SK-N-MC (cell line): ENCODE data around the gene AK1.

Experiments used
- DNase-seq: peaks from one replicate; pipeline ENCODE4 v3.0.0-alpha.2; 2011; ENCODE audit warnings: low read depth, low spot score
- H3K27ac ChIP-seq: fragments of 200-600 bp; sonication (generic); 2 replicates; pipeline ENCODE4 v1.5.1; 2016; ENCODE audit warnings: mixed run types
- H3K36me3 ChIP-seq: fragments of 200-600 bp; sonication (generic); 2 replicates; pipeline ENCODE4 v1.6.1; 2017; ENCODE audit warnings: antibody characterized with exemption, low read length, mixed read lengths; ENCODE audit not compliant: insufficient read depth
- H3K4me3 ChIP-seq: fragments of 200-600 bp; sonication (generic); 2 replicates; pipeline ENCODE4 v1.5.1; 2016
- H3K9ac ChIP-seq: fragments of 200-600 bp; sonication (generic); 2 replicates; pipeline ENCODE4 v1.8.0; 2017; ENCODE audit warnings: mixed run types, mixed read lengths; ENCODE audit not compliant: insufficient read length
- H3K9me3 ChIP-seq: fragments of 200-600 bp; sonication (generic); 2 replicates; pipeline ENCODE4 v1.6.1; 2017; ENCODE audit warnings: low read depth, mild to moderate bottlenecking, antibody characterized with exemption, low read length, moderate library complexity, mixed read lengths
- EZH2 ChIP-seq: fragments of 200-600 bp; sonication (generic); IDR thresholded peaks from one replicate; pipeline ENCODE4 v1.6.1; 2017; ENCODE audit warnings: antibody characterized with exemption
- FOXP2 ChIP-seq: optimal IDR thresholded peaks from 2 replicates; pipeline ENCODE3; 2011; ENCODE audit warnings: mild to moderate bottlenecking, moderate library complexity; ENCODE audit not compliant: insufficient read depth; ENCODE audit errors: extremely low read length, control extremely low read depth
- POLR2AphosphoS5 ChIP-seq: IDR thresholded peaks from 2 replicates; pipeline ENCODE4 v1.6.1; 2012; ENCODE audit warnings: mild to moderate bottlenecking, low read depth, low read length, borderline replicate concordance

AK1 gene

GRCh38 chr9:127912882-127913281, 35.4 kb upstream of the AK1 start:
- Histone ChIP-seq H3K27ac (no peak overlapping the region), H3K4me3 (no peak overlapping the region), H3K36me3 (no peaks in the 10 kb centered on the region), H3K9me3 (no peaks in the 10 kb centered on the region), H3K9ac (no peak overlapping the region)
- DNase-seq, result no peak
- TF ChIP-seq FOXP2 (no peak), POLR2AphosphoS5 (no peak), EZH2 (no peak)

- no peak for TF ChIP-seq FOXP2
- no peak for TF ChIP-seq EZH2
- TF ChIP-seq POLR2AphosphoS5, result no peak
- H3K36me3 ChIP-seq, result no peaks in the 10 kb centered on the region
- no peak overlapping the region for H3K9ac ChIP-seq
- no peak for DNase-seq
- H3K4me3 ChIP-seq, result no peak overlapping the region
- H3K27ac ChIP-seq, result no peak overlapping the region
- no peaks in the 10 kb centered on the region for H3K9me3 ChIP-seq
Observed at GRCh38 chr9:127912296-127912695, 34.8 kb upstream of the AK1 start.

GRCh38 chr9:127910613-127911205, 33.2 kb upstream of the AK1 start:
- Histone ChIP-seq H3K4me3 (no peak overlapping the region), H3K9me3 (no peaks in the 10 kb centered on the region), H3K9ac (no peak overlapping the region), H3K36me3 (no peaks in the 10 kb centered on the region), H3K27ac (no peak overlapping the region)
- no peak for TF ChIP-seq FOXP2
- DNase-seq, result no peak

- Histone ChIP-seq H3K36me3 (no peaks in the 10 kb centered on the region), H3K27ac (no peak overlapping the region), H3K4me3 (no peak overlapping the region), H3K9me3 (no peaks in the 10 kb centered on the region), H3K9ac (no peak overlapping the region)
- TF ChIP-seq POLR2AphosphoS5 (no peak), EZH2 (no peak), FOXP2 (no peak)
- no peak for DNase-seq
Observed at GRCh38 chr9:127909839-127910273, 32.4 kb upstream of the AK1 start.

DNA sequence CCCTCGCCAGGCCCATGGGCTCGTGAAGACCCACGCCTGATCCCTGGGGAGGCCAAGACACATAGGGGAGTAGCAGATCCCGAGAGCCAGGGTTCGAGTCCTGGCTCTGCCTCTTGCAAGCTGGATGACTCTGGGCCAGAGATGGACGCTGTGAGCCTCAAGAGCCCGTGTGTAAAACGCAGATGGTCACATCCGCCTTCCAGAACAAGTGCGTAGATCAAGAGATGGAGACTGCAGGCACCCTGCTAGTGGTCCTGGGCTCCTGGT, 31.1 kb upstream of the AK1 start:
- H3K36me3 ChIP-seq, result no peaks in the 10 kb centered on the region
- no peak for DNase-seq
- H3K27ac ChIP-seq, result no peak overlapping the region
- no peaks in the 10 kb centered on the region for H3K9me3 ChIP-seq
- no peak overlapping the region for H3K4me3 ChIP-seq
- no peak overlapping the region for H3K9ac ChIP-seq
- TF ChIP-seq FOXP2 (no peak), EZH2 (no peak), POLR2AphosphoS5 (no peak)

- TF ChIP-seq EZH2 (no peak), POLR2AphosphoS5 (no peak), FOXP2 (no peak)
- no peak overlapping the region for H3K27ac ChIP-seq
- H3K4me3 ChIP-seq, result no peak overlapping the region
- H3K36me3 ChIP-seq, result no peaks in the 10 kb centered on the region
- H3K9me3 ChIP-seq, result no peaks in the 10 kb centered on the region
- no peak for DNase-seq
- H3K9ac ChIP-seq, result no peak overlapping the region
Observed at GRCh38 chr9:127907867-127908659, 30.6 kb upstream of the AK1 start.

- no peak for DNase-seq
- TF ChIP-seq FOXP2 (no peak), EZH2 (no peak), POLR2AphosphoS5 (no peak)
- no peaks in the 10 kb centered on the region for H3K9me3 ChIP-seq
- H3K36me3 ChIP-seq, result no peaks in the 10 kb centered on the region
- no peak overlapping the region for H3K9ac ChIP-seq
- H3K4me3 ChIP-seq, result no peak overlapping the region
- H3K27ac ChIP-seq, result no peak overlapping the region
Observed at GRCh38 chr9:127905788-127906191, 28.3 kb upstream of the AK1 start.

DNA sequence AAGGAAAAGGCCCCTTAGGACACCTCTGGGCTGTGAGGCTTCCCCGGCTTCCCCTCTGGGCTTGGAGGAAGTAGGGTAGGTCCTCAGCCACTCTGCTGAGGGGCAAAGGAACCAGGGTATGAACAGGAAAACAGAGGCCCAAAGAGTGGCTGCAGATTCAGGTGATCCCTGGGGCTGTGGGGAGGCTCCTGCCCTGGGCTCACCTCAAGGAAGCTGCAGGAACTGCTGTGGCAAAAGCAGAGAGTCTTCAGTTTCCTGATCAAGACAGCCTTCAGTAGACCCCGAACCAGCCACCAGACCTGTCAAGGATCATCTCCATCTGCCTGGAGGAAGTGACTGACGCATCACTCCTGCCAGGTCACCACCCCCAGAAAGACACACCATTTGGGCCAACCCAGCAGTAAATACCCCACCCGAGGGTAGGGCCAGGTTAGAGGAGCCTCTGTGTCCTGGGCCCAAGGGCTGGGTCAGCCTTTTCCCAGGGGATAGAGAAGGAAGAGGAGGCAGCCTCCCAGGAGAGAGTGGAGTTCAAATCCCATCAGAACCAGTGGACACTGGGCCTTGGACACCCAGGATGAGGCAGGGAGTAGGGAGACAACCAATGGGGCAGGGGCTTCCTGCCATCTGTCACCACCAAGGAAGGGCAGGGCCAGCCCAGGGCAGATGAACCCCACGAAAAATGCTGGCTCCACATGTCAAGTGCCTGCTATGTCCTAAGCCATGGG, 27.7 kb upstream of the AK1 start:
- no peak overlapping the region for H3K27ac ChIP-seq
- H3K36me3 ChIP-seq, result no peaks in the 10 kb centered on the region
- no peak overlapping the region for H3K9ac ChIP-seq
- no peaks in the 10 kb centered on the region for H3K9me3 ChIP-seq
- H3K4me3 ChIP-seq, result no peak overlapping the region
- no peak for TF ChIP-seq FOXP2
- no peak for TF ChIP-seq EZH2
- TF ChIP-seq POLR2AphosphoS5, result no peak
- no peak for DNase-seq

- Histone ChIP-seq H3K9me3 (no peaks in the 10 kb centered on the region), H3K4me3 (no peak overlapping the region), H3K36me3 (no peaks in the 10 kb centered on the region), H3K9ac (no peak overlapping the region), H3K27ac (no peak overlapping the region)
- TF ChIP-seq FOXP2, result no peak
- TF ChIP-seq POLR2AphosphoS5, result no peak
- DNase-seq, result no peak
Observed at GRCh38 chr9:127904561-127905003, 27.1 kb upstream of the AK1 start.
